Ishikawa (cell line): ENCODE measurements around the gene APOLD1.

Source experiments
- CEBPB ChIP-seq: IDR thresholded peaks from 2 replicates; pipeline ENCODE4 v1.6.1; 2012
- CREB1 ChIP-seq: IDR thresholded peaks from 2 replicates; pipeline ENCODE4 v1.6.1; 2012; ENCODE audit warnings: low read depth
- EGR1 ChIP-seq: IDR thresholded peaks from 2 replicates; pipeline ENCODE4 v1.6.1; 2012
- EP300 ChIP-seq: IDR thresholded peaks from 2 replicates; pipeline ENCODE4 v1.6.1; 2012; ENCODE audit warnings: borderline replicate concordance
- FOXM1 ChIP-seq: IDR thresholded peaks from 2 replicates; pipeline ENCODE4 v1.6.1; 2012; ENCODE audit warnings: low read depth, borderline replicate concordance
- MAX ChIP-seq: IDR thresholded peaks from 2 replicates; pipeline ENCODE4 v1.6.1; 2012
- NFIC ChIP-seq: IDR thresholded peaks from 2 replicates; pipeline ENCODE4 v1.6.1; 2012
- RAD21 ChIP-seq: IDR thresholded peaks from 2 replicates; pipeline ENCODE4 v1.6.1; 2012; ENCODE audit warnings: low read depth
- REST ChIP-seq: IDR thresholded peaks from 2 replicates; pipeline ENCODE4 v1.6.1; 2012; ENCODE audit warnings: low read depth, mild to moderate bottlenecking
- TAF1 ChIP-seq: IDR thresholded peaks from 2 replicates; pipeline ENCODE4 v1.6.1; 2012; ENCODE audit warnings: low read depth, mild to moderate bottlenecking
- TCF12 ChIP-seq: IDR thresholded peaks from 2 replicates; pipeline ENCODE4 v1.6.1; 2012; ENCODE audit warnings: low read depth
- TEAD4 ChIP-seq: IDR thresholded peaks from 2 replicates; pipeline ENCODE4 v1.6.1; 2012
- YY1 ChIP-seq: IDR thresholded peaks from 2 replicates; pipeline ENCODE4 v1.6.1; 2012; ENCODE audit warnings: low read depth
- ZBTB7A ChIP-seq: IDR thresholded peaks from 2 replicates; pipeline ENCODE4 v1.6.1; 2012; ENCODE audit warnings: low read depth
- TF ChIP-seq, protein P1 (sequence below): IDR thresholded peaks from 2 replicates; pipeline ENCODE4 v1.6.1; 2012

Gene APOLD1

GRCh38 chr12:12792421-12792820 is 7.0 kb downstream of the APOLD1 start:
- TF ChIP-seq EP300, result no peak
- no peak for TF ChIP-seq TAF1
- TF ChIP-seq CREB1, result no peak
- TF ChIP-seq FOXM1, result no peak
- TF ChIP-seq MAX, result no peak
- TF ChIP-seq YY1, result no peak
- TF ChIP-seq RAD21, result no peak
- TF ChIP-seq, protein P1, sequence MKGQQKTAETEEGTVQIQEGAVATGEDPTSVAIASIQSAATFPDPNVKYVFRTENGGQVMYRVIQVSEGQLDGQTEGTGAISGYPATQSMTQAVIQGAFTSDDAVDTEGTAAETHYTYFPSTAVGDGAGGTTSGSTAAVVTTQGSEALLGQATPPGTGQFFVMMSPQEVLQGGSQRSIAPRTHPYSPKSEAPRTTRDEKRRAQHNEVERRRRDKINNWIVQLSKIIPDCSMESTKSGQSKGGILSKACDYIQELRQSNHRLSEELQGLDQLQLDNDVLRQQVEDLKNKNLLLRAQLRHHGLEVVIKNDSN, result no peak
- TF ChIP-seq ZBTB7A, result no peak
- no peak for TF ChIP-seq REST
- no peak for TF ChIP-seq CEBPB
- no peak for TF ChIP-seq EGR1
- no peak for TF ChIP-seq TCF12
- no peak for TF ChIP-seq NFIC
- no peak for TF ChIP-seq TEAD4

DNA sequence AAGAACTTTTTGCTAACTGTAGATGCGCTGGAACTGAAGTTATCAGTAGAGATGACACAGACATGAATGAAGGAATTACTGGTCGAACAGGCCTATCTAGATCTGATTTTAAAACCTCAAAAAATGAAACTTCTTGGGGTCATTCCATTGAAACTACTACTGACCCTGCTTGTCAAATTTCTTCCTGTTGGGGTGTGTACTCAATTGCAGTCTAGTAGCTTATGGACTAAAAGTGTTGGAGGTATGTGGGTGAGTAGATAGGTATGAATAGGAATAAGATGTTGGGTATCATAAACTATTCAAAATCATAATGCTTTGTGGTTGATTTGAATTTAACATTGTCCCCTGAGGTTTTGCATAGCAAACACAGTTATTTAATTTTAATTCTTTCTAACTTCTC is 9.2 kb downstream of the APOLD1 start:
- TF ChIP-seq ZBTB7A (no peak), YY1 (no peak), EGR1 (no peak), NFIC (no peak), REST (no peak), TAF1 (no peak), TCF12 (no peak), CEBPB (no peak), FOXM1 (no peak), TEAD4 (no peak), MAX (no peak), CREB1 (no peak), EP300 (no peak), RAD21 (no peak)
- TF ChIP-seq, protein P1, result no peak

DNA sequence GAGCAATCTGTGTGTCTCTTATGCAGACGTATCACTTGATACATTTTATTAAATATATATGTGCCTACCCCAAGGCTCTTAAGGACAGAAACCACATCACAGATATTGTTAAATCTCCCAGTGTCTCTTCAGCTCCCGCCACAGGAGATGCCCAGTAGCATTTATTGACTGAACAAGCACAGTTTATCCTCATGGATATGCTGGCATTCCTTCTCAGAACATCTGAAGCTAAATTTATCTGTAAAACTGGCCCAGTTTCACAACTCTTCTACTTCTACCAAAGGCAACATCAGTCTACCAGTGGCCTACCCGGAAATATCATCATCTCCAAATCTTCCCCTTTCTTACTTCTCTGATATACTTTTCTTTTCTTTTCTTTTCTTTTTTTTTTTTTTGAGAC is 10.7 kb downstream of the APOLD1 start:
- no peak for TF ChIP-seq MAX
- no peak for TF ChIP-seq REST
- no peak for TF ChIP-seq YY1
- no peak for TF ChIP-seq NFIC
- no peak for TF ChIP-seq ZBTB7A
- TF ChIP-seq EP300, result no peak
- no peak for TF ChIP-seq CEBPB
- TF ChIP-seq TEAD4, result no peak
- TF ChIP-seq TCF12, result no peak
- TF ChIP-seq CREB1, result no peak
- TF ChIP-seq EGR1, result no peak

DNA sequence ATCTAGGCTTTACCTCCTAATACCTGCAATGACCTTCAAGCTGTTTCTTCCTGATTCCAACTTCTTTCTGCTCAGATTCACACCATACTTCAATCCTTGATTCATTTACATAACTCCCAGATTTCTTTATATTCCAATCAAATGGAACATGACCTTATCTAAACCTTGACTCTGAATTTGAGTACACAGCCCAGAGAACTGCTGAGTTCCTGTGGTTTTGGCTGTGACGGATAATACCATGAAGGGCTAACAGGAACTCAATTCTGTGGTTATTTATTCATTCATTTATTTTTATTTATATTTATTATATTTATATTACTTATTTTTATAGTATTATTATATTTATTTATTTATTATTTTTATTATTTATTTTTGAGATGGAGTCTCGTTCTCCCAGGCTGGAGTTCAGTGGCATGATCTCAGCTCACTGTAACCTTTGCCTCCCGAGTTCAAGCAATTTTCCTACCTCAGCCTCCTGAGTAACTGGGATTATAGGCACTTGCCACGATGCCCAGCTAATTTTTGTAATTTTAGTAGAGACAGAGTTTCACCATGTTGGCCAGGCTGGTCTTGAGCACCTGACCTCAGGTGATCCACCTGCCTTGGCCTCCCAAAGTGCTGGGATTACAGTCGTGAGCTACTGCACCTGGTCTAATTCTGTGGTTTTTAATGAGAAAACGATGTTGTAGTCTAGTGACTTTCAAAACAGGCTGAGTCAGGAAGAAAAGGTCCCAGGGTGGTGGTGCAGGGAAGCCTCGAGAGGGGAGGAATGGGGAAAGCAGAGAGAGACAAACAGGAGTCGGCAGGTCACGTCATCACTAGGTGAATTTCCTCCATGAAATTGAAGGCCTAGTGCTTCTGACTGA is 11.7 kb downstream of the APOLD1 start:
- TF ChIP-seq TEAD4, result no peak
- no peak for TF ChIP-seq EP300
- TF ChIP-seq RAD21, result no peak
- no peak for TF ChIP-seq CREB1
- TF ChIP-seq, protein P1, result no peak
- no peak for TF ChIP-seq CEBPB
- no peak for TF ChIP-seq TCF12
